Tibial artery (tissue), 4 donors: ENCODE measurements around the gene LBH.

Experiments used
- DNase-seq, 2 donors: peaks; one replicate each; pipeline ENCODE4 v3.0.0-alpha.2; 2019
- H3K27ac ChIP-seq, 2 donors: fragments of 200-600 bp; sonication (generic) in 1 of 2; 1 replicate in 1 of 2; 2 replicates in 1 of 2; pipeline ENCODE4 v1.5.1; 2018 to 2019; ENCODE audit warnings: mild to moderate bottlenecking in 1 of 2
- H3K27me3 ChIP-seq, 2 donors: fragments of 200-600 bp; sonication (generic) in 1 of 2; one replicate each; pipeline versions ENCODE4 v1.5.1 to v1.6.0; 2016 to 2019
- H3K36me3 ChIP-seq, 3 donors: fragments of 200-600 bp; sonication (generic) in 2 of 3; one replicate each; pipeline ENCODE4 v1.5.1; 2016 to 2019; ENCODE audit warnings: mild to moderate bottlenecking in 2 of 3
- H3K4me1 ChIP-seq, 4 donors: fragments of 200-600 bp; sonication (generic) in 2 of 4; 1 replicate in 3 of 4; 2 replicates in 1 of 4; pipeline ENCODE4 v1.5.1; 2016 to 2019
- H3K4me3 ChIP-seq, 2 donors: fragments of 200-600 bp; sonication (generic) in 1 of 2; 1 replicate in 1 of 2; 2 replicates in 1 of 2; pipeline ENCODE4 v1.5.1; 2018 to 2019; ENCODE audit warnings: mild to moderate bottlenecking in 2 of 2
- H3K9me3 ChIP-seq, 3 donors: fragments of 200-600 bp; sonication (generic) in 1 of 3; one replicate each; pipeline ENCODE4 v1.5.1; 2016 to 2019
- CTCF ChIP-seq, 2 experiments: fragments of 200-600 bp in 1 of 2; fragments of 450-650 bp in 1 of 2; IDR thresholded peaks; one replicate each; pipeline ENCODE4 v1.5.1; 2017 to 2019; ENCODE audit warnings: antibody characterized with exemption in 2 of 2, mild to moderate bottlenecking in 1 of 2, moderate library complexity in 1 of 2
- intact Hi-C: fragments of 100-400 bp; cut with DNase I; formaldehyde crosslinking; loops from one replicate; pipeline ENCODE4 v1.15.0; 2023; ENCODE audit warnings: low total_unique reads

The LBH gene

DNA sequence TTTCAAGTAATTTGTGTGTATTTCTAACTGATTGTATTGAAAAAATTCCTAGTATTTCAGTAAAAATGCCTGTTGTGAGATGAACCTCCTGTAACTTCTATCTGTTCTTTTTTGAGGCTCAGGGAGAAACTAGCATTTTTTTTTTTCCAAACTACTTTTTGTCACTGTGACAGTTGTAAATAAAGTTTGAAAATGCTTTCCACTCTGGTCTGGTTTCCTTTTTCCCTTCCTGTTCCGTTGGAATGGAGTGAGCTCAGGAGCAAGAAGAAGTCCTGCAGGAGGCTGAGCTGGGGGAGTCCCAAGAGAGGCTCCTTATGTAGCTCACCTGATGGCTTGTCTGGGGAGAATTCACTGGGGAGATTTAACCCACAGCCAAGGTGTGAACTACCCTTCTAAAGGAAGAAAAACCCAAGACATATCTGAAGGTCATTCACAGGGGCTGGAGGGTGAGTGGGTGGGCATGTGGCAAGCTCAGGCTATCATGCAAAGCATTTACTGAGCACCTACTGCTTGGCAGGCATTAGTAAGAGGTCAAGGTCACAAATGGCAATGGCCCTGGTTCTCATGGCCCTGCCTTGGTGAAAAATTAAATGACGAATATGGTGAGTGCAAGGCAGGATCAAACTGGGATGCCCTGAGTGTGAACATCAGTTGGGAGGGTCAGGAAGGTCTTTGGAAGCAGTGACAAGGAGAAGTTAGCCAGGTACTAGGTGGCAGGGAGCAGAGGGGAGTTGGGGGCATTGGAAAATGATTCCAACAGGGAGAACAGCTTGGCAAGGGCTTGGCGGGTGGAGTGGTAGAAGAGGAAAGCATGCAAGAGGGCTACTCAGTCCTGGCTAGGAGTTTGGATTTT lies 28.7 kb downstream of the LBH start:
- Histone ChIP-seq H3K27me3 (no peaks in the 10 kb centered on the region), H3K4me1 (peaks cover 0 to 12% (median 10%) of the 10 kb centered on the region in 4 donors), H3K27ac (no peak overlapping the region), H3K4me3 (no peak overlapping the region), H3K36me3 (peaks cover 43 to 50% (median 48%) of the 10 kb centered on the region in 3 donors), H3K9me3 (peaks cover 0 to 10% (median 0%) of the 10 kb centered on the region in 3 donors)
- intact Hi-C loops: no loop called here
- no peak for DNase-seq
- TF ChIP-seq CTCF (IDR thresholded peaks at IDR 0.05): no peak

DNA sequence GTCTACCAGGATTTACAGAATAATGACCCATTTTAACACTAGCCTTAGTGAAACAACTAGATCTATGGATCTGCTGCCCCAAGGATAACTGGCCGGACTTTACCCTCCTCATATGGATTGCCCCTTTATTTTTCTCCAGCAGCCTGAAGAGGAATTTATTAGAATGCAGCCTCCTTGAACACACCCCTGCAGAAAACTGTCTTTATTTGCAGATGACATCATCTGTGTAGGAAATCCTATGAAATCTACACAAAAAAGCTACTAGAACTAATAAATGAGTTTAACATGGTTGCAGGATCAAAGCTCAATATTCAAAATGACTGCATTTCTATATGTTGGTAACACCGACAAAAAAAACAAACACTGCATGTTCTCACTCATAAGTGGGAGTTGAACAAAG lies 29.6 kb downstream of the LBH start:
- Histone ChIP-seq H3K27ac (no peak overlapping the region), H3K9me3 (peaks cover 0 to 10% (median 0%) of the 10 kb centered on the region in 3 donors), H3K27me3 (no peaks in the 10 kb centered on the region), H3K36me3 (peaks cover 43 to 50% (median 48%) of the 10 kb centered on the region in 3 donors), H3K4me1 (peaks cover 0 to 10% (median 7%) of the 10 kb centered on the region in 4 donors), H3K4me3 (no peak overlapping the region)
- TF ChIP-seq CTCF (IDR thresholded peaks at IDR 0.05): no peak
- intact Hi-C loops: no loop called here
- DNase-seq: no peak

DNA sequence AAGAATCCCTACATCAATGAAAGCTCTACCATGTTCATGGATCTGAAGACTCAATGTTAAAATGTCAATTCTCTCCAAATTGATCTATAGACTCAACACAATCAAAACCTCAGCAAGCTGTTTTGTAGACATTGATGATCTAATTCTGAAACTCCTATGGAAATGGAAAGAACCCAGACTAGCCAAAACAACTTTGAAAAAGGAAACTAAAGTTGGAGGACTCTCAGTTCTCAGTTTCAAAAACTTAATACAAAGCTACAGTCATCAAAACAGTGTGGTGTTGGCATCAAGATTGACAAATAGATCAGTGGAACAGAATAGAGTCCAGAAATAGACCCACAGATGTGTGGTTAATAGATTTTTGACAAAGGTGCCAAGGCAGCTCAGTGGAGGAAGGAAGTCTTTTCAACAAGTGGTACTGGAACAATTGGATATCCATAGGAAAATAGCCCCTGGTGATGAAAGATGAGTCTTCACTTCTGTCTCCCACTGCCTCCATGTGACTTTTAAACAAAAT lies 30.4 kb downstream of the LBH start:
- H3K9me3 ChIP-seq: peaks cover 0 to 10% (median 0%) of the 10 kb centered on the region in 3 donors
- H3K27ac ChIP-seq: no peak overlapping the region
- peaks cover 0 to 17% (median 13%) of the 10 kb centered on the region in 4 donors for H3K4me1 ChIP-seq
- DNase-seq: no peak
- intact Hi-C loops: no loop called here
- TF ChIP-seq CTCF (IDR thresholded peaks at IDR 0.05): no peak
- no peaks in the 10 kb centered on the region for H3K27me3 ChIP-seq
- peaks cover 39 to 43% (median 42%) of the 10 kb centered on the region in 3 donors for H3K36me3 ChIP-seq
- no peak overlapping the region for H3K4me3 ChIP-seq

DNA sequence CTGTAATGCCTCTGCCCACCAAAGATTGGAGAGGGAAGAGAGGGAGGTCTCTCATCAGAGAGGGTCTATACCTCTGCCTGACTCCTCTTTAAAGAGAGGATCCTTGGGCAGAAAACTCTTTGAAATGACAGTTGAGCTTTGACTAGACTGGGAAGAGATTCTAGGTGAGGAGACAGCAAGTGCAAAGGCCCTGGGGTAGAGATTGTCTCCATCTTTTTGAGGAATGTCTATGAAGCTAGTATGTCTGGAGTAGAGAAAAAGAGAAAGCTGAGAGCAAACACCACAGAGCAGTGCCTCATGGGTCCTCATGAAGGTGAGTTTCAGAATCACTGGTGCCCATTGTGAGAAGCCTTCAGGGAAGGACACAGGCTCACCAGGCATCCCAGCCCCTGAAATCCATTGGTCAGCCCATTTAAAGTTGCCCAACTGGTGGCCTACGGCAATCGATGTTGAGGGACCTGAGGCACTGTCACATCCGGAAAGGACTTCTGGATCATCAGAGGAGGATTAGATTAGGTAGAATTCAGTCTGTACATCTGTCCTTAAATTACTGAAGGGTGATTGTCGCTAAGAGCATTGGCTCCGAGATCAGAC lies 31.5 kb downstream of the LBH start:
- no peak overlapping the region for H3K4me3 ChIP-seq
- intact Hi-C loops: no loop called here
- H3K27me3 ChIP-seq: no peaks in the 10 kb centered on the region
- peaks cover 29 to 32% (median 32%) of the 10 kb centered on the region in 3 donors for H3K36me3 ChIP-seq
- no peak for DNase-seq
- peaks cover 0 to 10% (median 0%) of the 10 kb centered on the region in 3 donors for H3K9me3 ChIP-seq
- peaks cover 0 to 19% (median 15%) of the 10 kb centered on the region in 4 donors for H3K4me1 ChIP-seq
- no peak for TF ChIP-seq CTCF (IDR thresholded peaks at IDR 0.05)
- no peak overlapping the region for H3K27ac ChIP-seq

DNA sequence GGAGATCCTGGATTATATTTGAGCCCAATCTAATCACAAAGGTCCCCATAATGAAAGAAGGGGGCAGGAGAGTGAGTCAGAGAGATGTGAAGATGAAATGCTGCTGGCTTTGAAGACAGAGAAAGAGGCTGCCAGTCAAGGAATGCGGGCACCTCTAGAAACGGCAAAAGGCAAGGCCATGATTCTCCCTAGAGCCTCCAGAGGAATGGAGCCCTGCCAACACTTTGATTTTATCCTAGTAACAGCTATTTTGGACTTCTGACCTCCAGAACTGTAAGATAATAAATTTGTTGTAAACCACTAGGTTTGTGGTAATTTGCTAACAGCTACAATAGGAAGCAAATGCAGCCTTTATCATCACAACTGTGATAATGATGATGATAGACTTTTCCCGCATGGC lies 32.9 kb downstream of the LBH start:
- H3K4me1 ChIP-seq: peaks cover 0 to 32% (median 16%) of the 10 kb centered on the region in 4 donors
- H3K36me3 ChIP-seq: peaks cover 14 to 17% (median 17%) of the 10 kb centered on the region in 3 donors
- TF ChIP-seq CTCF (IDR thresholded peaks at IDR 0.05): no peak
- DNase-seq: no peak
- peak overlapping the region in 1 of 2 donors; percentile 12 for H3K27ac ChIP-seq
- H3K9me3 ChIP-seq: peaks cover 0 to 10% (median 0%) of the 10 kb centered on the region in 3 donors
- H3K27me3 ChIP-seq: no peaks in the 10 kb centered on the region
- intact Hi-C loops: no loop called here
- H3K4me3 ChIP-seq: no peak overlapping the region
